ENCODE results near the gene YY1.
"Not testable (repeated sequence)": the region's sequence is repeated elsewhere in the genome, so short reads cannot be mapped to it uniquely, and the experiment has no call there.

The YY1 gene

GRCh38 chr14:100295376-100296105 is 56.6 kb downstream of the YY1 start:
- peaks cover 9% of the 10 kb centered on the region for H3K36me3 ChIP-seq (replicated peaks)
- H3K4me1 ChIP-seq = no peaks in the 10 kb centered on the region

DNA sequence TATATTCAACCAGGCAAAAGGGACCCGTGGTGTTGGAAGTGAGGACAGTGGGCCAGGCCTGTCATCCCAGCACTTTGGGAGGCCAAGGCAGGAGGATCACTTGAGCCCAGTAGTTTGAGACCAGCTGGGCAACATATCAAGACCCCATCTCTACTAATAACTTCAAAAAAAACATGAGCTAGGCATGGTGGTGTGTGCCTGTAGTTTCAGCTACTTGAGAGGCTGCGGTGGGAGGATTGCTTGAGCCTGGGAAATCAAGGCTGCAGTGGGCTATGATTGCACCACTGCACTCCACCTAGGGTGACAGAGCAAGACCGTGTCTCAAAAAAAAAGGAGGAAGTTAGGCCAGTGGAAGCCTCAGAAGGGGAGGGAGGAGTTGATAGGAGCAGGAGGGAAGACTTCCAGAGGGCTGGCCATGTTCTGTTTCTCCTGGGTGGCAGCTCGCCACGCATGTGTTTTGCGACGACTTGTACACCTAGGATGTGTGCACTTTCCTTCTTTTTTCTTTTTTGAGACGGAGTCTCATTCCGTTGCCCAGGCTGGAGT is 57.2 kb downstream of the YY1 start:
- Histone ChIP-seq H3K4me1 (no peaks in the 10 kb centered on the region), H3K27me3 (ENCODE audit: low read depth) (no peaks in the 10 kb centered on the region), H3K4me3 (no peak overlapping the region), H3K9me3 (no peaks in the 10 kb centered on the region), H3K36me3 (replicated peaks) (peaks cover 7% of the 10 kb centered on the region)
- in situ Hi-C loops (cut with MboI; ENCODE audit: low sequenced_read_pairs) = no loop called here
- DNase-seq (ENCODE audit: low spot score in 2 of 2) = no peak

More at GRCh38 chr14:100295376-100296105, 56.6 kb downstream of the YY1 start:
- H3K9me3 ChIP-seq = no peaks in the 10 kb centered on the region
- DNase-seq (ENCODE audit: low spot score in 2 of 2) = no peak
- in situ Hi-C loops (cut with MboI; ENCODE audit: low sequenced_read_pairs) = no loop called here
- H3K4me3 ChIP-seq = no peak overlapping the region
- no peaks in the 10 kb centered on the region for H3K27me3 ChIP-seq (ENCODE audit: low read depth)

DNA sequence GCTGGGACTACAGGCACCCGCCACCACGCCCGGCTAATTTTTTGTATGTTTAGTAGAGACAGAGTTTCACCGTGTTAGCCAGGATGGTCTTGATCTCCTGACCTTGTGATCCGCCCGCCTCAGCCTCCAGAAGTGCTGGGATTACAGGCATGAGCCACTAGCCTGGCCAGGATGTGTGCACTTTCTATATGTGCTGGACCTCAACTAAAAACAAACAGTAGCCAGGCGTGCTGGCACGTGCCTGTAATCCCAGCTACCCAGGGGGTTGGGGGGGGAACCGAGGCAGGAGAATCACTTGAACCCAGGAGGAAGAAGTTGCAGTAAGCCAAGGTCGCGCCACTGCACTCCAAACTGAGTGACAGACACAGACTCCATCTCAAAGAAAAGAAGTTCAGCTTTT is 57.8 kb downstream of the YY1 start:
- in situ Hi-C loops (cut with MboI; ENCODE audit: low sequenced_read_pairs); H3K4me1 ChIP-seq; H3K9me3 ChIP-seq; H3K4me3 ChIP-seq; DNase-seq (ENCODE audit: low spot score in 2 of 2); H3K36me3 ChIP-seq (replicated peaks); H3K27me3 ChIP-seq (ENCODE audit: low read depth): not testable (repeated sequence)

DNA sequence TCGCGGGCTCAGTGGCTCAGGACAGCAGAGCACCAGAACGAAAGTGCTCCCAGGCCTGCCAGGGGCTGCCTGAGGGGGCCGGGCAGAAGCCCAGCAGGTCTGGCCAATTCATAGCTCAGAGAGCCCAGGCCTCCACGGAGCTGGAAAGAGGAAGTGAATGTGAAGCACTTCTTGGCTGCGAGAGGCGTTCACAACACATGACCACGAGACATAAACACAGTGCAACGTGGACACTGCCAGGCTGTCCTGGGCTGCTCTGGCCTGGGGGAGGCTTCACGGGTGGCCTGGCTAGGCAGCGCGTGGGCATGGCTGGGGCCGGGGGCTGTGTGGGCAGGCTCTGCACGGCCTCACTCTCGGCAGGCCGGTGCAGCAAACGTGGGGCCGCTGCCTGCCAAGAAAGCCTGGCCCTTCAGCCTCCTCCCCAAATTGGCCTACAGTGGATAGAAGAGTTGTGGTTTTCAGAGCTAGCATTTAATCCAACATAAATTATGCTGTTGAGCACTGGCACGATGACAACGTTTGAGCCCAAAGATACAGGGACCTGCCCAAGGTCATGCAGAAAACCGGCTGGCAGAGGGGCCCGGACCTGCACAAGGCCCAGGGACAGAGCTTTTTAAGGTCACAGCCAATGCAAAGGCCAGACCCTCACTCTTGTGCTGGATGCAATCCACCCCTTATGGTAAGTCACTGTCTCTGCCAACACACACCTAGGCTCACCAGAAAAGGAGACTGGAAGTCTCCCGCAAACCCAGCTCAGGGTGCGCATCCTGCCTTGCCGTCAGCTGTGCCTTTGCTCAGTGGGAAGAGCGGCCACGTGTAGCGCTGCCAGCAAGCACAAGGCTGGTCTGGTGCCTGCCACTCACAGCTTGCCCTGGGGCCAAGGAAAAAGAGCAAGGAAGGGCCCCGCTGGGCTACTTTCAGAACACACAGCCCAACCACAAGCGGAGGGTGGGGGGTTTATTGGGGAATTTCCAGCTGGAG is 58.7 kb downstream of the YY1 start:
- Histone ChIP-seq H3K4me3 (no peak overlapping the region), H3K4me1 (no peaks in the 10 kb centered on the region), H3K27me3 (ENCODE audit: low read depth) (no peaks in the 10 kb centered on the region), H3K36me3 (replicated peaks) (no peaks in the 10 kb centered on the region; the same call in none of the 2 replicates), H3K9me3 (no peaks in the 10 kb centered on the region)
- in situ Hi-C loops (cut with MboI; ENCODE audit: low sequenced_read_pairs) = no loop called here
- no peak for DNase-seq (ENCODE audit: low spot score in 2 of 2)

DNA sequence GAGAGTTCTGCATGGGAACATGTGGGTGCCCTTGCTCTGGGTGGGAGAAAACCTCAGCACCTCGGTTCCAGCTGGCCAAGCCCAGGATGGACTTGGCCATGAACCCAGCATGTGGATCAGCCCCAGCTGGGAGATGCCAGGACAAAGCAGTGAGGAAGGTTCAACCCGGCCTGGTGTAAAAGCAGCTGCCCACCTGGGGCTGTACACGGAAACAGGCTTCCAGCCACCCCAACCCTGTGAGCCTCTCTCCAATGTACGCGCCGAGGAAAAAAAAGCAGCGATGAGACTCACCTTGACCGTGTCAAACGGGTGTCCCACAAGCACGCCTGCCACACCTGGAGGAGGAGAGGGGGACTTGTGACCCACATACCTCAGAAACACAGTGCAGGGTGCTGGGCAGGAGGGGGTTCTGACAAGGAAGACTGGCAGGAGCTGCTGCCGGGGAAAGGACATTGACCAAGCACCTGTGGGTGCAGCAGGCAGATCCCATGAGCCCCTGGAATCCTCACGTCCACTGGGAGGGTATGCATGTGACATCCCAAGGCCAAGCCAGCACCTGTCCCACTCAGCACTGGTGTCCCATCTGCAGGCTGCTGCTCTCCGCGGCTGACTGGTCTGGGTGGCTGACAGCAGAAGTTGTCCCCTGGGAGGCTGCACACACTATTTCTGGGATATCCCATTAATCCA is 59.8 kb downstream of the YY1 start:
- no peaks in the 10 kb centered on the region for H3K27me3 ChIP-seq (ENCODE audit: low read depth)
- no peak for DNase-seq (ENCODE audit: low spot score in 2 of 2)
- H3K4me1 ChIP-seq = no peaks in the 10 kb centered on the region
- H3K4me3 ChIP-seq = no peak overlapping the region
- H3K36me3 ChIP-seq (replicated peaks) = no peaks in the 10 kb centered on the region; the same call in none of the 2 replicates
- in situ Hi-C loops (cut with MboI; ENCODE audit: low sequenced_read_pairs) = no loop called here
- H3K9me3 ChIP-seq = no peaks in the 10 kb centered on the region

DNA sequence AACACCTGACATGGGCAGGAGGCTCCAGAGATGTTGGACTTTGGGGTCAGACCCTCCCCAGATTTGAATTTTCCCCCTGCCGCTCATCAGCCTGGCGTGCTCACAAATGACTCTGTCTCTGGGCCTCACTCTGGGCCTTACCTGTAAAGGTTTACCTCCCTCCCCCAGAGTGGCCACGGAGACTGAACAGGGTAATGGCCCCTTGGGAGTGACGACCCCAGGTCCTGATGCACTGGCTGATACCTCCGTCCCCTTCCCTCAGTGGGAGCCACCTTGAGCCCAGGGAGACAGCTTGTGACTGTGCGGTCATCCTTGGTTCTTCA is 60.3 kb downstream of the YY1 start:
- H3K36me3 ChIP-seq (replicated peaks) = peaks cover 2% of the 10 kb centered on the region
- DNase-seq (ENCODE audit: low spot score in 2 of 2) = no peak
- H3K4me1 ChIP-seq = no peaks in the 10 kb centered on the region; the same call in 1 of the 2 replicates
- no peak overlapping the region for H3K4me3 ChIP-seq
- H3K9me3 ChIP-seq = no peaks in the 10 kb centered on the region
- no peaks in the 10 kb centered on the region for H3K27me3 ChIP-seq (ENCODE audit: low read depth)
- in situ Hi-C loops (cut with MboI; ENCODE audit: low sequenced_read_pairs) = no loop called here

DNA sequence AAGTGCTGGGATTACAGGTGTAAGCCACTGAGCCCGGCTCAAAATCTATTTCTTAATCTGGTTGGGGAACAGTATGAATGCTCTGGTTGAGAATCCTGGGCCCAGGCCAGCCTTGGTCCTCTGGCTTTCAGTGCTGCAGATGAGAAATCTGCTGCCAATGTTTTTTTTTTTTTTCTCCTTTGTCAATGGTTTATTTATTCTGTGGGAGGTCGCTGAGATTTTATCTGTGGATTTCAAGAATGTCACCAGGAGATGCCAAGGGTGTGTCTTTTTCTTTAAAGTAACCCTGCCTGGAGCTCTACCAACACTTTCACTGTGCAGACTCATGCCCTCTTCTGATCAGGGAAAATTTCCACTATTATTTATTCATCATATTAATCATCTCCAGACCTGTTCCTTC is 63.7 kb downstream of the YY1 start:
- DNase-seq (ENCODE audit: low spot score in 2 of 2) = no peak
- in situ Hi-C loops (cut with MboI; ENCODE audit: low sequenced_read_pairs) = no loop called here
- no peak overlapping the region for H3K4me3 ChIP-seq
- peaks cover 2% of the 10 kb centered on the region; the same call in 1 of the 2 replicates for H3K36me3 ChIP-seq (replicated peaks)
- no peaks in the 10 kb centered on the region for H3K9me3 ChIP-seq
- H3K4me1 ChIP-seq = peaks cover 10% of the 10 kb centered on the region
- H3K27me3 ChIP-seq (ENCODE audit: low read depth) = no peaks in the 10 kb centered on the region

DNA sequence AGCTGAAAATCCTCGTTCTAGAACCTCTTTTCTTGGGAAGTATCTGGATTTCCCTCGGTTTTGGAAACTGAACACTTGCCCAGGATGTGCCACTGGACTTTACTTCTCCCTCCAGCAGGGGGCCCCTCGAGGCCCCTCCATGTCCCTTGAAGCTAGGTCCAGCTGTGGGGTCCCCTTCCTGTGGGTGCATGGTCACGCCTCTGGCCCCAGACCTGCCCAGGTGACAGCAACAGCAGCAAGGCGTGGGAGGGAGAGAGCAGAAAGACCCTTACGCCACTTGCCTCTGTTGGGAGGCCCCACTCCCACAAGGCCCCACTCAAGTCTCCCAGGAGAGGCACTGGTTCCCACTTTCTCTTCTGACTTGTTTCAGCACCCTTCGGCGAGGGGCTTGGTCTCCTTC is 64.2 kb downstream of the YY1 start:
- H3K27me3 ChIP-seq (ENCODE audit: low read depth) = no peaks in the 10 kb centered on the region
- H3K36me3 ChIP-seq (replicated peaks) = peaks cover 2% of the 10 kb centered on the region; the same call in 1 of the 2 replicates
- peak in 1 of 2 experiments; percentile 45 for DNase-seq (ENCODE audit: low spot score in 2 of 2)
- no peak overlapping the region for H3K4me3 ChIP-seq
- H3K4me1 ChIP-seq = peaks cover 10% of the 10 kb centered on the region
- no peaks in the 10 kb centered on the region for H3K9me3 ChIP-seq
- in situ Hi-C loops (cut with MboI; ENCODE audit: low sequenced_read_pairs) = no loop called here

DNA sequence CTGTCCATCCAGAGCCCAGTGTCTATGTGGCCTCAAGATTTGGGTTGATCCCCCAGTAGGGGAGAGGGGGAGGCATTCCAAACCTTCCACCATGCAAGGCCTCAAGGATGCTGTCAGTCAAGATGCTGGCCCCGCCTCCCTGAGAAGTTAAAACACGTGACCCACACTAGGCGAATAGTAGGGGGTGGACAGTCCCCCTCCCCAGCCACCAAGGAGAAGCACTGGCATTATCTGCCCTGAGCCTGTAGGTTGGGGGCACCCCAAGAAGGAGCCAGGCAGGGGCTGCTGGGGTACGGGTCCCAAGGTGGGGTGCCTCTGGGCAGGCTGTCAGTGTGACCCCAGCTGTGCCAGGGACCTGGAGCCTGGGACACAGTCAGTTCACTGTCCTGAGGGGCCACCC is 65.0 kb downstream of the YY1 start:
- Histone ChIP-seq H3K4me1 (peaks cover 10% of the 10 kb centered on the region), H3K27me3 (ENCODE audit: low read depth) (no peaks in the 10 kb centered on the region), H3K36me3 (replicated peaks) (0 out of 2 replicates have a peak, but pooled peaks cover 2% of the 10 kb centered on the region), H3K9me3 (no peaks in the 10 kb centered on the region), H3K4me3 (no peak overlapping the region)
- in situ Hi-C loops (cut with MboI; ENCODE audit: low sequenced_read_pairs) = no loop called here
- peak in 1 of 2 experiments; percentile 33 for DNase-seq (ENCODE audit: low spot score in 2 of 2)

- DNase-seq (ENCODE audit: low spot score in 2 of 2) = peak; percentile 39 to 79
- in situ Hi-C loops (cut with MboI; ENCODE audit: low sequenced_read_pairs) = no loop called here
- H3K4me1 ChIP-seq = peaks cover 10% of the 10 kb centered on the region
- 0 out of 2 replicates have a peak, but pooled peaks cover 2% of the 10 kb centered on the region for H3K36me3 ChIP-seq (replicated peaks)
- H3K9me3 ChIP-seq = no peaks in the 10 kb centered on the region
- no peaks in the 10 kb centered on the region for H3K27me3 ChIP-seq (ENCODE audit: low read depth)
- H3K4me3 ChIP-seq = peak overlapping the region; percentile 85
Measured at GRCh38 chr14:100304825-100305323, 65.9 kb downstream of the YY1 start.

GRCh38 chr14:100305324-100306100 is 66.6 kb downstream of the YY1 start:
- Histone ChIP-seq H3K36me3 (replicated peaks) (0 out of 2 replicates have a peak, but pooled peaks cover 2% of the 10 kb centered on the region), H3K4me1 (peaks cover 10% of the 10 kb centered on the region), H3K9me3 (no peaks in the 10 kb centered on the region), H3K27me3 (ENCODE audit: low read depth) (no peaks in the 10 kb centered on the region), H3K4me3 (peak overlapping the region; percentile 85)
- in situ Hi-C loops (cut with MboI; ENCODE audit: low sequenced_read_pairs) = no loop called here
- peak; percentile 24 to 63 for DNase-seq (ENCODE audit: low spot score in 2 of 2)

GRCh38 chr14:100306101-100306997 is 67.4 kb downstream of the YY1 start, which contains the start of gene SLC25A29:
Gene SLC25A29 (minus strand): TSS chr14:100306444. CDS start chr14:100306232, 212 bp downstream.
- Histone ChIP-seq H3K36me3 (replicated peaks) (0 out of 2 replicates have a peak, but pooled peaks cover 2% of the 10 kb centered on the region), H3K9me3 (no peaks in the 10 kb centered on the region), H3K4me1 (peaks cover 10% of the 10 kb centered on the region), H3K4me3 (peak within 1 kb of the TSS; percentile 85), H3K27me3 (ENCODE audit: low read depth) (no peaks in the 10 kb centered on the region)
- in situ Hi-C loops (cut with MboI; ENCODE audit: low sequenced_read_pairs) = no loop called here
- peak; percentile 89 to 93 for DNase-seq (ENCODE audit: low spot score in 2 of 2)
